Stimulated activated CD8-positive, alpha-beta memory T cell treated with anti-CD3 and anti-CD28 coated beads, Interleukin-2, amount 100 ng/mL, for 48 hours (primary cell): ENCODE results near the gene DGKG.
A peak's percentile ranks its signal among the peaks of the same experiment; 100 is the strongest.

Experiments used
- DNase-seq, 2 donors: peaks; one replicate each; pipeline ENCODE4 v3.0.0-alpha.2; 2020; ENCODE audit warnings: low read depth in 2 of 2

The DGKG gene

DNA sequence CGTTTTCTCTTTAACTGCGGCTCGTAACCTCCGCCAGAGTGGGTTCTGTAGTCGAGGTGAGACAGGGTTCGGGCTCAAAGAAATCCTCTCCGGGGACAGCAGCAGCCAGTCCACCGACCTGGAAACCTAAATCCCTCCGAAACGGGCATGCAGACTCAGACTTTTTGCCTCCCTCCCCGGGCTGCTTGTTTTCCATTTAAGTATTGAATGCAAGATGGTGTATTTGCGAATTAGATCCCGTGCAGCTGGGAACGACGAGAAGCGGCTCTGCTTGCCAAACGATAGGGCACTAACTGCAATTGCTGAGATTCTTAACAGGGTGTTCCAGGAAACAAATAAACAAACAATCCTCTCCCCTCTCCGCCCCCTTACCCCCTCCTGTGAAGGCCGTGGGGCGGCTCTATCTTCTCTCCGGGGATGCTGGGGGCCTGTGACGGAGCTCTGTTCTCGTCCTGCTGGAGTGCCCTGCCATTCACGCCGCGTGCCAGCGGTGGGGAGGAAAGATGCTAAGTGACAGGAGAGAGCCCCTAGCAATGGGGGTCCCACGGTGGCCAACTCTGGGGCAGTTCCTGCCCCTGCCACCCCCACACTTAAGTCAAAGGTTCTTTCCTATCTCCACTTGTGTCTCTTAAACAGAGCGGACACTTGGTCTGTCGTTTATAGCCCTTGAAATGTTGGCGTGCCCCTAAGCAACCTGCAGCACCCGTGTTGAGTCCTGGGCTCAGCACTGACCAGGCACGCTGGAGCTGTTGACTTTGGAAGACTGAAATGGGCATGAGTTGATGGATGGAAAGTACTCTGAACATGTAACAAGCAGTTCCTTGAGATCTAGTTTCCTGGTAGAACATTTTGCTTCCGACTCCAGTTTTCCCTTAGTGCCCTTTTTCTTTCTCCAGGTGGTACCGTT is 251.9 kb downstream of the DGKG start:
- no peak for DNase-seq

DNA sequence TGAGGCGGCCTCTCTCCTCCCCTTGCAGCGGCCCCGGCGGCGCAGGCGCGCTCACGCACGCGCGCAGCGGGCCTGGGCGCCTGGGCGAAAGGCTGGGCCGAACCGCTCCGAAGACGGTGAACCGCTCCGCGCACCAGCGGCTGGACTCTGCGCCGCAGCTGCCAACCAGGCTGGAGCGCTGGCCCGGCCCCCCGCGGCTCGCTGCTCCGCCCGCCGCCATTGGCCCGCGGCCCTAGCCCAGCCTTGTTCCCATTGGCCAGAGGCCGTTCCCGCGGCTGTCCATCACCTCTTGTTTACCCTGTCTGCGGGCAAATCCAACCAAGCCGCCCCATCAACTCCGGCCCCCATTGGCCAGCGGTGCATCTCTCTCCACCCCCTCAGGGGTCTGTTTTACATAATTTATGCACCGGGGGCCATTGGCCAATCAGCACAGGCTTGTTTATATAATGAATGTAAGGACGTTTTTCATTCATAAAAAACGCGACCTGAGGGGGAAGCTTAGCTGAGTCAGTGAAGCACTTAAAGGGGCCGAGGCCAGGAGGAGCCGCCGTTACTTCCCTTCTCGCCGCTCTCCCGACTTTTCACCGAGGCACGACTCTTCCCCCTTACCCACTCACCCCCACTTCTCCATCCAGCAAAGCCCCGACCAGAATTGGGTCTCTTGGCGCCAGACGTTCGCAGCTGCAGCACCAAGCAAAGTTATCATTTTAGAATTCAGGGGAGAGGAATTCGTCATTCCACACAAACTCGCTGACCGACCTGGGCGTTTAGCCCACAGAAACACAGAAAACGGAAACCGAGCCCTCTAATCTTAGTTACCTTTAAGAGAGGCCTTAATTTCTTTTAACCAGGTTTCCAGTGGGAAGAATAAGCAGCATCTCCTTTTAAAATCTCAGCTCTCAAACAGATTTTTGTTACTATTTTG is 252.8 kb downstream of the DGKG start, which contains the start of gene ETV5:
Gene ETV5, minus strand, starts transcription at position 149 of the 925 bp plus-strand sequence. CDS start 3,221 bp downstream, outside the sequence.
- peak; percentile 88 to 93 for DNase-seq

DNA sequence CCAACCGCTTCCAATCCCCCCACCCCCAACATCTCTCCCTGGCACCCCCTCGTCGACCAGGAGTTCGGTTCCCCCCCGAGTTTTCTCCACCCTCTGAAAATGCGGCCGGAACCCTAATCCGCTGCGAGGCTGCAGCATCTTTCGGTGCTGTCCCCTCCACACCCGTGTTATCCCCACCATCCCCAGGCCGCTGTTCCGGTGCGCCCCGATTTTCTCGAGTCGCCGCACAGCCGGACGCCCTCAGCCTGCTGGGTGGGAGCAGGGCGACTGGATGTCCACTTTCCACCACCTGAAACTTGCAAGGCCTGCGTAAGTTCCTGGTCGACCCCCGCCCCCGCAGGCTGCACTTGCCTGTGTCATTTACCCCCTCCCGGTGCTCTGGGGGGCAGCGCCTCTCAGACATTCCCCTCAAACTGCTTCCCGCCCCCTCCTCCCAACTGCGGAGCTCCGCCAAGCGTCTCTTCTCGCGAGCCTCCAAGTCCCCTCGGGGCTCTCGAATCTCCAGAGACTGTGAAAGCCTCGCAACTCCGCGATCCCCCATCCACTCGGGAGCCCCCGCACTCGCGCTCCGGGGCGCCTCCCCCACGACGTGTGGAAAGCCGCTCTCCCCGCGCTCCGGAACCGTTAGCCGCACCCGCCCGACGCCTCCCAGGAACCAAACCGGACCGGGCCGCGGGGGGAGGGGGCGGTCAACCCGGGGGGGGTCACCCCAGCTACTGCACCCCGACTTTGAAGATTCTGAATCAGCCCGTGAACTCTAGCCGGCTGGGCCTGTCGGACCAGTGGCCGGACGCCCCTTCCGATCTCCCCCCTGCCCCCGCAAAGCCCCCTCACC is 253.7 kb downstream of the DGKG start:
- no peak for DNase-seq

- peak in 1 of 2 donors; percentile 33 for DNase-seq
Measured at GRCh38 chr3:186107215-186108105, 254.6 kb downstream of the DGKG start.

GRCh38 chr3:186105543-186105942 is 256.5 kb downstream of the DGKG start:
- DNase-seq = no peak

GRCh38 chr3:186102687-186103086 is 259.3 kb downstream of the DGKG start:
- no peak for DNase-seq

DNA sequence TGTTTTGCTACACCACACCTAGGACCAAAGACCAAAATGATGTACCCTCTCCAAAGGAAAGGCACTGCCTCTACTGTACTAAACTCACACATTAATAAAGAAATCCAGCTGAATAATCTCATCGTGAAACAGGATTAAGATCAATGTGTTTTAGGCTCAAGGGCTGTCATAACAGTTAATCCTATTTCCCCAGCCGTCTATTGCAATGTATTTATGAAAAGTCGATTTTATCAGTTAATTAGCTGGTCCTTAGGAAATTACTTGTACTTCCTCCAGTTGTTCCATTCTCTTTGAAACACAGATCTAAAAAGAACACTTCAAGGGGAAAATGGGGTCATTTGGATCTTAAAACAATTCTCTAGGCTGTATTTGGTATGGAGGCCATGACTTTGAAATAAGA is 261.6 kb downstream of the DGKG start:
- no peak for DNase-seq

DNA sequence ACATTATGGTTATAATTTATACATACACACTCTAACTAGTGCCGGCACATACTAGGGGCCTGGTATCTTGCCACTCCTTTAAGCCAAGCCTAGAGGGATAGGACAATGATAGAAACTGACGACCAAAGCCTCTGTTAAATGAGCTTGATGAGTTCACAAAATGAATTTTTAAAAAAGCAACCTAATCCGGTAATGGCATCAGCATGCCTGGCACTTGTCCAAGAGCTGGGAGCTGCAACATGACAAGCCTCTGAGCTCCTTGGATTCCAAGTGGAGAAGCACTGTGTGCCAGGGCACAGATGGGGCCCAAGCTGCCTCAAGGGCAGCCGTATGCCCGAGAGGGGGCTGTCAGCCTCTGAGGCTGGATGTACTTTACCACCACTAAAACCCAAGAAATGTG is 262.9 kb downstream of the DGKG start:
- DNase-seq = no peak

- no peak for DNase-seq
Measured at GRCh38 chr3:186098740-186099139, 263.3 kb downstream of the DGKG start.

DNA sequence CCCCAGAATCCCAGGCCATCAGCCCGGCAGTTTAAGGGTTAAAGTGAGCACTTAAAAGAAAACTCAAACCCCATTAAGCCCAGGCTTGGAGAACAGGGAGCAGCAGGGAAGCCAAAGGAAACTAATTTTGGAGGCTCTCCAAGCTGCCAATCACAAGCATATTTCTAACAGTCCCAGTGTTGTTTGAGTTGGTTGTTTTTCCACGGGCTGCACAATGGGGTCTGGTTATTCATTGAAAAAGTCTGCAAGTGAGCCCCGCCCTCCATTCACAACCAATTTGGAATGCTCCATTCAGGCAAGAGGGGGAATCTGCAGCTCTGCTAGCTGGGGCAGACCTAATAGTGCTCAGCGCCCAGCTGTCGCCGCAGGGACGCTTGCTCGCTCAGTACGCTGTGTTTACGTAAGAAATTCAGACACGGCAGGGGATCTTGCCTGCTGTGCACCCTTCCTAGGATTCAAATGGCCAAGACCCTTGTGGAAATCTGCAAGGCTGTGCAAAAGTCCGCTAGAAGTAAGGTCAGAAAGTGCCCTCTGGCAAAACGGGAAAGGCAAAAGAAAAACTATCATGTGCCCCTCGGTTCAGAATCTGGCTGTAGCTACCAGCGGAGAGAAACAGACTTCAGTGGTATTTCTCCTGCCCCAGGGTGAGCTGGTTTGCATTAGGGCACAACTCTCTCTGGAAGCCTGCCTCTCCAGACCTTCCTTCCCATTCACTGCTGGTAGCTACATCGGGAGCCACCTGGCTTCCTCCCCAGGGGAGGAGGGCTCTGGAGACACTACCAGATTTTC is 264.2 kb downstream of the DGKG start:
- no peak for DNase-seq

GRCh38 chr3:186097317-186097662 is 264.7 kb downstream of the DGKG start:
- no peak for DNase-seq
